Muscle layer of colon (tissue), 2 donors: ENCODE results near the gene COL12A1.

Experiments
- H3K27ac ChIP-seq: one replicate; pipeline ENCODE4 v1.7.0; 2013; ENCODE audit warnings: low read depth, mild to moderate bottlenecking, low read length, moderate library complexity
- H3K27me3 ChIP-seq, 2 donors: one replicate each; pipeline ENCODE4 v1.7.0; 2013; ENCODE audit warnings: low read length in 2 of 2, mild to moderate bottlenecking in 2 of 2; ENCODE audit not compliant: insufficient read depth in 2 of 2, control insufficient read depth in 1 of 2
- H3K36me3 ChIP-seq: one replicate; pipeline ENCODE4 v1.7.0; 2013; ENCODE audit warnings: mild to moderate bottlenecking, low read length; ENCODE audit not compliant: insufficient read depth
- H3K4me1 ChIP-seq: one replicate; pipeline ENCODE4 v1.7.0; 2013; ENCODE audit warnings: mild to moderate bottlenecking, low read length; ENCODE audit not compliant: insufficient read depth
- H3K4me3 ChIP-seq, 2 donors: one replicate each; pipeline ENCODE4 v1.7.0; 2013; ENCODE audit warnings: low read length in 2 of 2, low read depth in 1 of 2, mild to moderate bottlenecking in 1 of 2, moderate library complexity in 1 of 2
- H3K9ac ChIP-seq: one replicate; pipeline ENCODE4 v1.7.0; 2013; ENCODE audit warnings: low read length
- H3K9me3 ChIP-seq: one replicate; pipeline ENCODE4 v1.7.0; 2013; ENCODE audit warnings: mild to moderate bottlenecking, low read length
- donor health status: abdominal sarcoma.
- donor health status: Adenocarcinoma of cecum.

COL12A1 gene

GRCh38 chr6:75076009-75076408, 129.8 kb downstream of the COL12A1 start:
- Histone ChIP-seq H3K4me1 (no peaks in the 10 kb centered on the region), H3K4me3 (no peak overlapping the region), H3K9ac (no peak overlapping the region), H3K9me3 (no peaks in the 10 kb centered on the region), H3K36me3 (no peaks in the 10 kb centered on the region), H3K27ac (no peak overlapping the region), H3K27me3 (no peaks in the 10 kb centered on the region)

DNA sequence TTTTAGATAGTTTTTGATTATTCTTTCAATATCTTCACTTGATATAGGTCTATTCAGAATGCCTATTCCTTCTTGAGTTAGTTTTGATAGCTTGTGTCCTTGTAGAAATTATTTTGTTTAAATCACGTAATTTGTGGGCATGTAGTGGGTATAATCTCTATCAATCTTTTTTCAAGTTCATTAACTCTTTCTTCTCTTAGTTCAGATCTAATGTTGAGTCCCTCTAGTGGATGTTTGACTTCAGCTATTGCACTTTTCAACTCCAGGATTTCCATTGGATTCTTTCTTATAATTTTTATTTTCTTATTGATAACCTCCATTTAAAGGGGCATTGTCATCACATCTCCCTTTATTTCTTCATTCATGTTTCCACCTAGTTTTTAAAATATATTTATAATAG, 135.6 kb downstream of the COL12A1 start:
- Histone ChIP-seq H3K9me3 (no peaks in the 10 kb centered on the region), H3K4me3 (no peak overlapping the region), H3K36me3 (no peaks in the 10 kb centered on the region), H3K4me1 (no peaks in the 10 kb centered on the region), H3K9ac (no peak overlapping the region), H3K27ac (no peak overlapping the region), H3K27me3 (no peaks in the 10 kb centered on the region)

DNA sequence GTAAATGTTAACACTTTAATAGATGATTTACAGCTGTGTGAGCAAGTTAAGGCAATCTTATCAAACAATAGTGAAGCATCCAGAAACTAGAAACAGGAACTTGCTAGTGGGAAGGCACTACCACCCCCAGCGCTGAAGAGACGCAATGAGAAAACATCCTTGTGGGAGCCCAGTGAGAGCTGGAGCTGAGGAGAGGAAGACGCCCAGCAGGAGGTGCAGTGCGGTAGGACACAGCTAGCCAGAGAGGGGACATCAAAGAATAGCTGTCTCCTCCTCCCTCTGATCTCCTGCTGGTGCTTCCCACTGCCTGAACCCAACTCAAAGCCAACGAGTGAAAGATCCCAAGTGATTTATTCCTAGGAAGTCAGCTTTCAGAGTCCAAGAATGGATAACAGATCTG, 140.3 kb downstream of the COL12A1 start:
- Histone ChIP-seq H3K4me1 (no peaks in the 10 kb centered on the region), H3K36me3 (no peaks in the 10 kb centered on the region), H3K9ac (no peak overlapping the region), H3K4me3 (no peak overlapping the region), H3K27me3 (no peaks in the 10 kb centered on the region), H3K27ac (no peak overlapping the region), H3K9me3 (no peaks in the 10 kb centered on the region)

DNA sequence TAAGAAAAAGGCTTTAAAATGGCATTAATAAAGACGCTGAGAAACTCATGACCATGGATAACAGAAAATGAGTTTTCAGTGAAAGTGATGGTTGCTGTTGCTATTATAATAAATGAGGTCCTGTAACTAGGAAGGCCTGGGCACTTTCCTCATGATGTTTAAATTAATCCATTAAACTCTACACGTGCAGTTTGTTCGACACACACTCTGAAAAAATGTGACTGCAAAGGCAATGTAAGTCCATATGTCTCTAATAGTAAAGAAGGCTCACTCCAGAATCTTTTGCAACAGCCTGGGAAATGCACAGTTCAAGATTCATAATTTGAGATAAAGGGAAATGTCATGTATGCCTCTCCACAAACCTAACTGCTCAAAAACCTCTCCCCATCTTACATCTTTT, 153.4 kb downstream of the COL12A1 start:
- H3K36me3 ChIP-seq = no peaks in the 10 kb centered on the region
- no peaks in the 10 kb centered on the region for H3K27me3 ChIP-seq
- H3K9me3 ChIP-seq = no peaks in the 10 kb centered on the region
- H3K9ac ChIP-seq = no peak overlapping the region
- no peaks in the 10 kb centered on the region for H3K4me1 ChIP-seq
- H3K4me3 ChIP-seq = no peak overlapping the region
- H3K27ac ChIP-seq = no peak overlapping the region

GRCh38 chr6:75049308-75049707, 156.5 kb downstream of the COL12A1 start:
- Histone ChIP-seq H3K9ac (no peak overlapping the region), H3K4me1 (no peaks in the 10 kb centered on the region), H3K27ac (no peak overlapping the region), H3K4me3 (no peak overlapping the region), H3K9me3 (no peaks in the 10 kb centered on the region), H3K27me3 (no peaks in the 10 kb centered on the region), H3K36me3 (no peaks in the 10 kb centered on the region)

- Histone ChIP-seq H3K9ac (no peak overlapping the region), H3K27me3 (no peaks in the 10 kb centered on the region), H3K9me3 (no peaks in the 10 kb centered on the region), H3K27ac (no peak overlapping the region), H3K4me1 (no peaks in the 10 kb centered on the region), H3K4me3 (no peak overlapping the region), H3K36me3 (no peaks in the 10 kb centered on the region)
Measured at GRCh38 chr6:75044846-75045245, 161.0 kb downstream of the COL12A1 start.

- Histone ChIP-seq H3K9me3 (no peaks in the 10 kb centered on the region), H3K27ac (no peak overlapping the region), H3K4me1 (no peaks in the 10 kb centered on the region), H3K9ac (no peak overlapping the region), H3K4me3 (no peak overlapping the region), H3K36me3 (no peaks in the 10 kb centered on the region), H3K27me3 (no peaks in the 10 kb centered on the region)
Measured at GRCh38 chr6:75041381-75041780, 164.5 kb downstream of the COL12A1 start.
